Dermis lymphatic vessel endothelial cell (primary cell): ENCODE measurements around the gene RPS6KB2. TPM values are rescaled to one million over a fixed set of nuclear protein-coding genes. Genes with fewer than 3 reads are reported as not detected.

Source experiments
- total RNA-seq: library from RNA; depleted of rRNA; stranded (reverse); fragments of >200 nt; gene quantifications from 2 replicates; pipeline ENCODE4 v1.2.1, GENCODE V29; 2014

Gene RPS6KB2
- 25.0 and 26.3 TPM in 2 replicates for total RNA-seq

DNA sequence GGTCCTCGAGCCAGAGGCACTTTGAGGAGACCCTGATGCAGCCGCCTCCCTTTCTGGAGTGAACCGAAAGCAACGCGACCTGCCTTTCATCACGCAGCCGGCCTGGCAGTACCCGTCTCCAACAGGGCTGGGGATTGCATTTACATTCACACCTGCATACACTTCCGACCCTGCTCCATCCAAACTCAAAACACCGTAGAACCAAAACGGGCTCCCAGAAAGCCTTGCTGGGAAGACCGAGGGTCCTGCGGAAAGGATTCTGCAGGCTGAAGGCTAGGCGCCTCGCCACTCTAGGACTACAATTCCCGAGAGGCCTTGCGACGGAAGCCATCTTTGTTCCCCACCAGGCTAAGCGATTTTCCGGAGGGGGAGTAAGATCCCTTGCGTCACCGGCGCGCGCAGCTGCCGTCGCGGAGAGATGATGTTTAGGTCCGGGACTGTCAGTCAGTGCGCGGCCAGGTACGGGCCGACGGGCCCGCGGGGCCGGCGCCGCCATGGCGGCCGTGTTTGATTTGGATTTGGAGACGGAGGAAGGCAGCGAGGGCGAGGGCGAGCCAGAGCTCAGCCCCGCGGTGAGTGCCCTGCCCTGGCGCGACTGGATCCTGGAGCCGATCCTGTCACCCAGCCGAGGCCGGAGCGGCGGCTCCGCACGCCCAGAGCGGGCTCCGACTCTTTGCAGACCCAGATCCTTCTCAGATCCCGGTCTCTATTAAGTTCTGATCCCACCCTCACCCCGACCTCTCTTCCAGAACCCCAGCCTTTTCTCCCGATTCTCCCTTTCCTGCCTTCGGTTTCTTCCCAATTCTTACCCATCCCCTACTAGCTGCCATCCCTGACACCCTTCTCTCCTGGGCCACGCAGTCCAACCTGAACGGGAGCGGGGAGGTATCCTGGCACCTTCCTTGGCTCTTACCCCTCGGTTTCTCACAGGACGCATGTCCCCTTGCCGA lies at the start of gene RPS6KB2:
RPS6KB2 (plus strand) TSS at position 443 of the 950 bp plus-strand sequence; CDS start at position 495, 52 bp downstream.

DNA sequence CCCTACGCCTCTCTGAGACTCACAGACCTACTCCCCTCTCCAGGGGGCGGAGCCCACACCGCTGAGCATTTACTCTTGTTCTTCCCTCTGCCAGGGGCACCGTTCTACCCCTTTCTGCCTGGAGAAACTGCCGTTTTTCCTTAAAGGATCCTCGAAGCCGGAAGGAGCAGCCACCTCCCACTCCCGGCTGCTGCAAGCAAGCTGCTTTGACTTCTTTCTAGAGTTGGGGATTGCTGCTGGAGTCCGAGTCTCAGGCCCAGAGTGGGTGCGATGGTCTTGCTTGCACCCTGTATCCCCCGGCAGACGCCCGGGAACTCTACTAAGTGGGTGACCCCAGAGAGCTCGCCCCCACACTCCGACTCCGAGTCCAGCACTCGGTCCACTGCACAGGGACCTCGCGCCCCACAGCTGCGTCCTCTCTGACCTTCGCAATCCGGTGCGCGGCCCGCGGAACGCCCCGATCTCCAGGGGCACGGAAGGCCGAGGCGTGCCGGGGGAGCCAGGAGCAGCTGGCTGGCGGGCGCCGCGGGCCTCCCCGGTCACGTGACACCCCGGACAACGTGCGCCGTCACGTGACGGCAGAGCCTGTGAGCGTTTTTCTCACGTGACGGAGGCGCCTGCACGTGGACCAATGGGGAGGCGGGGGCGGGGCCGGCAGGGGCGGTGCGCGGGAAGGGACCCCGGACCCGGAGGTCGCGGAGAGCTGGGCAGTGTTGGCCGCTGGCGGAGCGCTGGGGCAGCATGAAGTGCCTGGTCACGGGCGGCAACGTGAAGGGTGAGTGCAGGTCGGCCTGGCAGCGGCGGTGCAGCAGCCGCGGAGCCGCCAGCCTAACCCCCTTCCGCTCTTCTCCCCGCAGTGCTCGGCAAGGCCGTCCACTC lies 36.8 kb upstream of the RPS6KB2 start, which contains the start of gene RAD9A:
RAD9A (plus strand) TSS at position 683 of the 879 bp plus-strand sequence; CDS start at position 742, 59 bp downstream.

DNA sequence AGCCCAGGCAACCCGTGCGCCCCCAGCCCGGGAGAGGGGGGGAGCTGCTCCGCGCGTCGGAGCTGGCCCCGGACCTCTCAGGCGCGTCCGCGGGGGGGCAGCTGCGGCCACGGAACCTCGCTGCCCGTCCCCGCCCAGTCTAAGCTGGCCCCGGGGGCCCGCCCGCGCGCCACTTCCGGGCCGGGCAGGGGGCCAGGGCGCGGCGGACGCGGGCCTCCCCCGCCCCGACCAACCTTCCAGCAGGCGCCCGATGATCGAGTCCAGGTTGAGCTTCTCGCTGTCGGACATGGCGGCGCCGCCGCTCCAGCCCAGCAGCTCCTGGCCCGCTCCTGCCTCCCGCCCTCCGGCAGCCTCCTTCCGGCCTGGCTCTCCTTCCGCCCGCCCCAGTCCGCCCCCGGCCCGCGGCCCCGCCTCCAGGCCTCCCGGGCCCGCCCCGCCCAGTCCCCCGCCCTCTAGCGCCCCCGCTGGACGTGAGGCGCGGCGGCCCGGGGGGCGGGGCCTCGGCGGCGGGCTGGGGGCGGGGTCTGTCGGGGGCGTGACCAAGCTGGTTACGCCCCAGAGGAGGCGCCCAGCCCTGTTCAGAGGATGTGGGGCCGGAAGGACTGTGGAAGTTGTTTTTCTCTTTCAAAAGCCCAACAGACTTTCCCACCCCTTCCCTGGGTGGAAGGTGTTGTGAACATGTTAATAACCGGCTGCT lies 26.7 kb upstream of the RPS6KB2 start, which contains the start of gene PPP1CA:
PPP1CA (minus strand) TSS at position 364 of the 697 bp plus-strand sequence; CDS start at position 288, 76 bp downstream.

GRCh38 chr11:67415501-67416304 lies 12.6 kb upstream of the RPS6KB2 start, which contains the start of gene CARNS1:
CARNS1 (plus strand) TSS chr11:67415678; CDS start chr11:67416200, 522 bp downstream.

GRCh38 chr11:67437082-67437808 lies 9.0 kb downstream of the RPS6KB2 start, which contains the start of gene PTPRCAP:
PTPRCAP (minus strand) TSS chr11:67437682; CDS start chr11:67437619, 63 bp downstream.

GRCh38 chr11:67452141-67452952 lies 24.1 kb downstream of the RPS6KB2 start, which contains the start of gene GPR152:
GPR152 (minus strand) TSS chr11:67452729; CDS start chr11:67452724, 5 bp downstream.

DNA sequence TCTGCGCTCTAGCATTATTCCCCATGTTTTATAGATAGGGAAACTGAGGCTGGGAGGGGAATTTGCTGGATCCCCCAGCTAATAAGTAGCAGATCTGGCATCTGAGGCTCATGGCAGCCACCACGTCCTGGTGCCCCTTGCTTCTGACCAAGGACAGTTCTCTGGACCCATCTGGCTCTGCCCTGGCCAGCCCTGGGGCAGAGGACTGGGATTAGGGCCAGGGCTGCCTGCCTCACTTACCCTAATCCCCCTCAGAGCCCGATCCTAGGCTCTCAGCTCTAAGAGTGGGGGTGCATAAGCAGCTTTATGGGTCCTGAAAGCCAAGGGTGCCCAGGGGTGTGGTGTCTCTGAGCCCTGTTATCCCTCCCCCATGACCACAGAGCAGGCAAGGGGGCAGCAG lies 26.8 kb downstream of the RPS6KB2 start, which contains the start of gene CABP4:
CABP4 (plus strand) TSS at position 301 of the 400 bp plus-strand sequence; CDS start at position 371, 70 bp downstream.

GRCh38 chr11:67468759-67469507 lies 40.6 kb downstream of the RPS6KB2 start, which contains the start of gene TMEM134:
TMEM134 (minus strand) TSS chr11:67469251; CDS start chr11:67469192, 59 bp downstream.

GRCh38 chr11:67482827-67483798 lies 54.8 kb downstream of the RPS6KB2 start, which contains the start of gene AIP:
AIP (plus strand) TSS chr11:67483026; CDS start chr11:67483159, 133 bp downstream.

Other genes with a start within 250 kb of the RPS6KB2 start
- gene GRK2, start 162.0 kb upstream of the RPS6KB2 start, total RNA-seq, result 22.9 and 26.1 TPM in 2 replicates
- 18.6 and 25.5 TPM in 2 replicates for gene ANKRD13D, start 139.2 kb upstream of the RPS6KB2 start, total RNA-seq
- 7.8 and 10.2 TPM in 2 replicates for gene SSH3, start 125.0 kb upstream of the RPS6KB2 start, total RNA-seq
- 22.0 and 30.9 TPM in 2 replicates for gene POLD4, start 74.9 kb upstream of the RPS6KB2 start, total RNA-seq
- gene CLCF1, start 54.9 kb upstream of the RPS6KB2 start, total RNA-seq, result 2.0 and 2.4 TPM in 2 replicates
- 4.3 and 4.8 TPM in 2 replicates for gene RAD9A, start 36.5 kb upstream of the RPS6KB2 start, total RNA-seq
- 233 and 254 TPM in 2 replicates for gene PPP1CA, start 26.6 kb upstream of the RPS6KB2 start, total RNA-seq
- 0.09 and 0.22 TPM in 2 replicates for gene TBC1D10C, start 24.4 kb upstream of the RPS6KB2 start, total RNA-seq
- gene CARNS1, start 12.8 kb upstream of the RPS6KB2 start, total RNA-seq, result 0.09 and 0.22 TPM in 2 replicates
- 0.11 and 0.43 TPM in 2 replicates for gene PTPRCAP, start 9.2 kb downstream of the RPS6KB2 start, total RNA-seq
- gene CORO1B, start 15.0 kb downstream of the RPS6KB2 start, total RNA-seq, result 122 and 145 TPM in 2 replicates
- gene GPR152, start 24.2 kb downstream of the RPS6KB2 start, total RNA-seq, result not detected in 2 replicates
- 1.5 and 2.0 TPM in 2 replicates for gene CABP4, start 26.9 kb downstream of the RPS6KB2 start, total RNA-seq
- gene TMEM134, start 40.8 kb downstream of the RPS6KB2 start, total RNA-seq, result 21.1 and 21.8 TPM in 2 replicates
- 101 TPM in 2 replicates for gene AIP, start 54.5 kb downstream of the RPS6KB2 start, total RNA-seq
- gene PITPNM1, start 76.9 kb downstream of the RPS6KB2 start, total RNA-seq, result 2.8 and 3.1 TPM in 2 replicates
- 10.3 and 23.1 TPM in 2 replicates for gene CDK2AP2, start 79.7 kb downstream of the RPS6KB2 start, total RNA-seq
- gene CABP2, start 95.0 kb downstream of the RPS6KB2 start, total RNA-seq, result not detected in 2 replicates
- gene GSTP1, start 155.3 kb downstream of the RPS6KB2 start, total RNA-seq, result 473 and 682 TPM in 2 replicates
- 121 and 130 TPM in 2 replicates for gene NDUFV1, start 178.4 kb downstream of the RPS6KB2 start, total RNA-seq
- gene NUDT8, start 201.4 kb downstream of the RPS6KB2 start, total RNA-seq, result 3.6 and 5.4 TPM in 2 replicates
- gene TBX10, start 211.3 kb downstream of the RPS6KB2 start, total RNA-seq, result not detected in 2 replicates
- gene ACY3, start 222.2 kb downstream of the RPS6KB2 start, total RNA-seq, result not detected in 2 replicates
- not detected in 2 replicates for gene ALDH3B2, start 246.1 kb downstream of the RPS6KB2 start, total RNA-seq